ENCODE results near the gene PAX3.

Gene PAX3

DNA sequence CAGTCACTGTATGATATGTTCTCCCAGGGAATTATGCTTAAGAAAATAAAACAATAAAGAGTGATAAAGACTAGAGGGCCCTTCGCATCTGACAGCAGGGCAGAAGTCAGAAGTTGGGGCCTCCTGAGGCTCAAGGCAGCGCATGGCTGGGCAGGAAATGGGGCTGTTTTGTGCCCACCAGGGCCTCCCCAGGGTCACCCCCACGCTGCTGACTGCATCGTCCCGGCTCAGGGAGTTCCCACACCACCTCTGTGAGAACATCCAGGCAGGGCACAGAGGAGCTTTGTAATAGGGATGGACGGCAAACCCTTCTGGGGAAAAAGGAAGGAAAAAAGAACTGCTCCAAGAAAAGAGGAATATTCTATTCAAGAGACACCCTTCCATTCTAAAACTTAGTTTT, 41.2 kb downstream of the PAX3 start:
- no peaks in the 10 kb centered on the region for H3K4me1 ChIP-seq (ENCODE audit: low read length)
- no peak overlapping the region for H3K4me2 ChIP-seq (ENCODE audit: low read length)
- no peak for TF ChIP-seq EZH2phosphoT487 (IDR thresholded peaks at IDR 0.05; ENCODE audit: low read depth)
- TF ChIP-seq, protein P1, sequence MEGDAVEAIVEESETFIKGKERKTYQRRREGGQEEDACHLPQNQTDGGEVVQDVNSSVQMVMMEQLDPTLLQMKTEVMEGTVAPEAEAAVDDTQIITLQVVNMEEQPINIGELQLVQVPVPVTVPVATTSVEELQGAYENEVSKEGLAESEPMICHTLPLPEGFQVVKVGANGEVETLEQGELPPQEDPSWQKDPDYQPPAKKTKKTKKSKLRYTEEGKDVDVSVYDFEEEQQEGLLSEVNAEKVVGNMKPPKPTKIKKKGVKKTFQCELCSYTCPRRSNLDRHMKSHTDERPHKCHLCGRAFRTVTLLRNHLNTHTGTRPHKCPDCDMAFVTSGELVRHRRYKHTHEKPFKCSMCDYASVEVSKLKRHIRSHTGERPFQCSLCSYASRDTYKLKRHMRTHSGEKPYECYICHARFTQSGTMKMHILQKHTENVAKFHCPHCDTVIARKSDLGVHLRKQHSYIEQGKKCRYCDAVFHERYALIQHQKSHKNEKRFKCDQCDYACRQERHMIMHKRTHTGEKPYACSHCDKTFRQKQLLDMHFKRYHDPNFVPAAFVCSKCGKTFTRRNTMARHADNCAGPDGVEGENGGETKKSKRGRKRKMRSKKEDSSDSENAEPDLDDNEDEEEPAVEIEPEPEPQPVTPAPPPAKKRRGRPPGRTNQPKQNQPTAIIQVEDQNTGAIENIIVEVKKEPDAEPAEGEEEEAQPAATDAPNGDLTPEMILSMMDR (IDR thresholded peaks at IDR 0.05; ENCODE audit: low read depth, low read length): no peak
- H3K79me2 ChIP-seq (ENCODE audit: low read length): no peaks in the 10 kb centered on the region
- no peak overlapping the region for H3K4me3 ChIP-seq (ENCODE audit: low read length)
- H3K36me3 ChIP-seq (replicated peaks; ENCODE audit: low read depth, low read length): no peaks in the 10 kb centered on the region
- no peak overlapping the region for H3K27ac ChIP-seq (ENCODE audit: low read length)
- no peaks in the 10 kb centered on the region for H4K20me1 ChIP-seq (ENCODE audit: insufficient read depth, low read length)
- no peak overlapping the region for H3K9ac ChIP-seq (ENCODE audit: low read length)
- H2AFZ ChIP-seq (ENCODE audit: low read depth, low read length): no peak overlapping the region
- H3K9me3 ChIP-seq (ENCODE audit: insufficient read depth, low read length): no peaks in the 10 kb centered on the region
- H3K27me3 ChIP-seq (ENCODE audit: low read depth, low read length): no peaks in the 10 kb centered on the region

DNA sequence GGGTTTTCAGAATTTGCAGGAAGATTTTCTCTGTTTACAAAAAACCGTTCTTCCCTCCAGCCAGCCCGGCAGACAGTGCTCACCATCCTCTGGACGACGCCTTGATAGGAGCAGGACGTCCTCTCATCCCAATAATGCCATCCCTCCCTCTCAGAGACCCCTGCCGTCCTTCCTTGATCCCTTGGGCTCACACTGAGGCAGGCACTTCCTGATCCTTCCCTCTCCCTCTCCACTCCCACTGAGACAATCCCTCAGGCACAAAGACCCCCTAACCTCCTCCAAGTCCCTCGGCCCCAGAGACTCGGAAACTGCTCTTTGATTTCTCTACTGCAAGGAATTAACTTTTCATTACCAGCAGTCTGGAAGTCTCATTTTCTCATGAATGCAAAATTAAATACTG, 42.5 kb downstream of the PAX3 start:
- H4K20me1 ChIP-seq (ENCODE audit: insufficient read depth, low read length): no peaks in the 10 kb centered on the region
- H3K4me3 ChIP-seq (ENCODE audit: low read length): no peak overlapping the region
- TF ChIP-seq, protein P1 (IDR thresholded peaks at IDR 0.05; ENCODE audit: low read depth, low read length): no peak
- TF ChIP-seq EZH2phosphoT487 (IDR thresholded peaks at IDR 0.05; ENCODE audit: low read depth): no peak
- H3K4me1 ChIP-seq (ENCODE audit: low read length): no peaks in the 10 kb centered on the region
- H3K27ac ChIP-seq (ENCODE audit: low read length): no peak overlapping the region
- no peaks in the 10 kb centered on the region for H3K79me2 ChIP-seq (ENCODE audit: low read length)
- H3K27me3 ChIP-seq (ENCODE audit: low read depth, low read length): no peaks in the 10 kb centered on the region
- no peak overlapping the region for H2AFZ ChIP-seq (ENCODE audit: low read depth, low read length)
- no peak overlapping the region for H3K4me2 ChIP-seq (ENCODE audit: low read length)
- H3K9ac ChIP-seq (ENCODE audit: low read length): no peak overlapping the region
- no peaks in the 10 kb centered on the region for H3K9me3 ChIP-seq (ENCODE audit: insufficient read depth, low read length)
- no peaks in the 10 kb centered on the region for H3K36me3 ChIP-seq (replicated peaks; ENCODE audit: low read depth, low read length)

DNA sequence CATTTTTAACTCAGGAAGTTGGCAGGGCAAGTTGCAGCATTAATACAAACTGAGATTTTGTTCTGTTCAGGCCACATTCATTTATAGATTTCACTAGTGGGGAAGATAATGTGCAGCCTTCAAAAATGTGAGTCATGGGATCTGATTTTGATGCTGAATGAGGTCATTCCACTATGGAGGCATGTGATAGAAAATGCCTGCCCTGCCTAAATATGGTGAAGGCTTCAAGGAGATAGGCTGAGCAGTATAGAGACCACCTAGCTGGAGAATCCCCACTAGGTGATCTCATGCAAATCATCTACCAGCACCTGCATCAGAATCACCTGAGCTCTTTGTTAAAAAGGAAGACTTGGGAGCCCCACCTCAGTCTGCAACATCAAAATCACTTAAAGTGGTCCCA, 43.7 kb downstream of the PAX3 start:
- H3K9me3 ChIP-seq (ENCODE audit: insufficient read depth, low read length): no peaks in the 10 kb centered on the region
- no peak overlapping the region for H3K27ac ChIP-seq (ENCODE audit: low read length)
- no peak overlapping the region for H3K9ac ChIP-seq (ENCODE audit: low read length)
- H3K4me3 ChIP-seq (ENCODE audit: low read length): no peak overlapping the region
- no peaks in the 10 kb centered on the region for H3K79me2 ChIP-seq (ENCODE audit: low read length)
- H4K20me1 ChIP-seq (ENCODE audit: insufficient read depth, low read length): no peaks in the 10 kb centered on the region
- H2AFZ ChIP-seq (ENCODE audit: low read depth, low read length): no peak overlapping the region
- H3K36me3 ChIP-seq (replicated peaks; ENCODE audit: low read depth, low read length): no peaks in the 10 kb centered on the region
- peaks cover 6% of the 10 kb centered on the region; the same call in 1 of the 2 replicates for H3K4me1 ChIP-seq (ENCODE audit: low read length)
- no peaks in the 10 kb centered on the region for H3K27me3 ChIP-seq (ENCODE audit: low read depth, low read length)
- no peak for TF ChIP-seq EZH2phosphoT487 (IDR thresholded peaks at IDR 0.05; ENCODE audit: low read depth)
- TF ChIP-seq, protein P1 (IDR thresholded peaks at IDR 0.05; ENCODE audit: low read depth, low read length): no peak
- no peak overlapping the region for H3K4me2 ChIP-seq (ENCODE audit: low read length)

GRCh38 chr2:222250313-222250712, 48.5 kb downstream of the PAX3 start:
- TF ChIP-seq EZH2phosphoT487 (IDR thresholded peaks at IDR 0.05; ENCODE audit: low read depth): no peak
- TF ChIP-seq, protein P1 (IDR thresholded peaks at IDR 0.05; ENCODE audit: low read depth, low read length): no peak
- no peaks in the 10 kb centered on the region for H4K20me1 ChIP-seq (ENCODE audit: insufficient read depth, low read length)
- peaks cover 8% of the 10 kb centered on the region; the same call in 1 of the 2 replicates for H3K4me1 ChIP-seq (ENCODE audit: low read length)
- H3K79me2 ChIP-seq (ENCODE audit: low read length): no peaks in the 10 kb centered on the region
- H3K36me3 ChIP-seq (replicated peaks; ENCODE audit: low read depth, low read length): no peaks in the 10 kb centered on the region
- H3K4me3 ChIP-seq (ENCODE audit: low read length): no peak overlapping the region
- no peak overlapping the region for H2AFZ ChIP-seq (ENCODE audit: low read depth, low read length)
- no peak overlapping the region for H3K27ac ChIP-seq (ENCODE audit: low read length)
- no peak overlapping the region for H3K4me2 ChIP-seq (ENCODE audit: low read length)
- H3K27me3 ChIP-seq (ENCODE audit: low read depth, low read length): no peaks in the 10 kb centered on the region
- no peak overlapping the region for H3K9ac ChIP-seq (ENCODE audit: low read length)
- no peaks in the 10 kb centered on the region for H3K9me3 ChIP-seq (ENCODE audit: insufficient read depth, low read length)

Data from OCI-LY3 (cell line).